GM23338 (cell line): Measurements from ENCODE around the gene FAM89B. TPM values are rescaled to one million over a fixed set of nuclear protein-coding genes. Genes with fewer than 3 reads are reported as not detected.

ENCODE experiments used
- ATAC-seq: fragments of 200-7000 bp; cut with Tn5 transposase; 3 replicates; pipeline ENCODE4 v1.9.1; 2020
- DNase-seq: peaks from one replicate; pipeline ENCODE4 v3.0.0-alpha.2; 2015; ENCODE audit warnings: low spot score
- H2AFZ ChIP-seq: fragments of 200-600 bp; sonication (generic); 2 replicates; pipeline ENCODE4 v1.8.0; 2016; ENCODE audit warnings: antibody characterized with exemption, mild to moderate bottlenecking, moderate library complexity
- H3F3A ChIP-seq: fragments of 200-600 bp; sonication (generic); replicated peaks from 2 replicates; pipeline ENCODE4 v1.8.0; 2017; ENCODE audit warnings: antibody characterized with exemption, mixed run types, low read depth
- H3K27ac ChIP-seq: fragments of 200-600 bp; sonication (generic); 2 replicates; pipeline ENCODE4 v1.6.1; 2016; ENCODE audit warnings: low read depth
- H3K27me3 ChIP-seq: fragments of 200-600 bp; sonication (generic); 2 replicates; pipeline ENCODE4 v1.8.0; 2016; ENCODE audit warnings: mild to moderate bottlenecking, mixed run types, moderate library complexity; ENCODE audit not compliant: insufficient read depth
- H3K36me3 ChIP-seq: fragments of 200-600 bp; sonication (generic); 2 replicates; pipeline ENCODE4 v1.8.0; 2016; ENCODE audit warnings: mild to moderate bottlenecking; ENCODE audit not compliant: insufficient read depth
- H3K4me1 ChIP-seq: fragments of 200-600 bp; sonication (generic); 2 replicates; pipeline ENCODE4 v1.8.0; 2016; ENCODE audit warnings: mild to moderate bottlenecking, moderate library complexity; ENCODE audit not compliant: insufficient read depth
- H3K4me2 ChIP-seq: fragments of 200-600 bp; sonication (generic); 2 replicates; pipeline ENCODE4 v1.7.1; 2017; ENCODE audit warnings: mixed run types
- H3K4me3 ChIP-seq: fragments of 200-600 bp; sonication (generic); 2 replicates; pipeline ENCODE4 v1.6.1; 2016; ENCODE audit warnings: mixed run types
- H3K79me2 ChIP-seq: fragments of 200-600 bp; sonication (generic); replicated peaks from 2 replicates; pipeline ENCODE4 v1.8.0; 2017; ENCODE audit warnings: mild to moderate bottlenecking; ENCODE audit not compliant: insufficient read depth
- H3K9me2 ChIP-seq: fragments of 200-600 bp; sonication (generic); 2 replicates; pipeline ENCODE4 v1.8.0; 2017; ENCODE audit not compliant: insufficient read depth
- H4K20me1 ChIP-seq: fragments of 200-600 bp; sonication (generic); replicated peaks from 2 replicates; pipeline ENCODE4 v1.8.0; 2017; ENCODE audit warnings: mild to moderate bottlenecking; ENCODE audit not compliant: insufficient read depth
- H3K27ac Mint-ChIP-seq: 2 replicates; pipeline ENCODE4 v1.8.0; 2020; ENCODE audit warnings: inconsistent platforms, mild to moderate bottlenecking, moderate library complexity, mixed read lengths
- H3K27me3 Mint-ChIP-seq: 3 replicates; pipeline ENCODE4 v1.8.0; 2022; ENCODE audit warnings: low read depth, mild to moderate bottlenecking, moderate library complexity, mixed read lengths, inconsistent platforms; ENCODE audit not compliant: insufficient read depth, poor library complexity
- H3K36me3 Mint-ChIP-seq: 3 replicates; pipeline ENCODE4 v1.8.0; 2021; ENCODE audit warnings: low read depth, mild to moderate bottlenecking, inconsistent platforms, moderate library complexity, mixed read lengths
- H3K4me1 Mint-ChIP-seq: 3 replicates; pipeline ENCODE4 v1.8.0; 2020; ENCODE audit warnings: mild to moderate bottlenecking, inconsistent platforms, mixed read lengths
- H3K4me3 Mint-ChIP-seq: 3 replicates; pipeline ENCODE4 v1.8.0; 2021; ENCODE audit warnings: moderate library complexity, mild to moderate bottlenecking, inconsistent platforms, mixed read lengths
- H3K9me3 Mint-ChIP-seq: 3 replicates; pipeline ENCODE4 v1.8.0; 2020; ENCODE audit warnings: moderate library complexity, mild to moderate bottlenecking, inconsistent platforms, mixed read lengths
- EZH2phosphoT487 ChIP-seq: fragments of 200-600 bp; sonication (generic); IDR thresholded peaks from one replicate; pipeline ENCODE4 v1.8.1; 2018; ENCODE audit warnings: antibody characterized with exemption; ENCODE audit not compliant: unreplicated experiment
- JUNB ChIP-seq: IDR thresholded peaks from one replicate; pipeline ENCODE4 v1.6.1; 2016; ENCODE audit warnings: antibody characterized with exemption; ENCODE audit not compliant: unreplicated experiment
- NANOG ChIP-seq: IDR thresholded peaks from 2 replicates; pipeline ENCODE4 v1.6.1; 2016; ENCODE audit warnings: antibody characterized with exemption, borderline replicate concordance
- STAT1 ChIP-seq: IDR thresholded peaks from one replicate; pipeline ENCODE4 v1.6.1; 2016; ENCODE audit warnings: antibody characterized with exemption; ENCODE audit not compliant: unreplicated experiment
- ZNF114 ChIP-seq: fragments of 250-450 bp; sonication (Bioruptor Pico); IDR thresholded peaks from 2 replicates; pipeline ENCODE4 v1.5.0; 2020; ENCODE audit warnings: mild to moderate bottlenecking, moderate library complexity
- polyA plus RNA-seq: library from polyadenylated mRNA; unstranded; fragments of >200 nt; fragmentation: Nextera tagmentation; extraction: Ambion mirVana; gene quantifications from 2 replicates; pipeline ENCODE4 v1.2.1, GENCODE V29; 2016
- total RNA-seq: library from RNA; depleted of rRNA; stranded (reverse); fragments of >200 nt; shearing (Covaris generic); gene quantifications from 2 replicates; pipeline ENCODE4 v1.2.3, GENCODE V29; 2014
- TF ChIP-seq, protein P1 (sequence below): IDR thresholded peaks from one replicate; pipeline ENCODE4 v1.6.1; 2018; ENCODE audit warnings: antibody characterized with exemption; ENCODE audit not compliant: unreplicated experiment
- TF ChIP-seq, protein P2 (sequence below): fragments of 250-450 bp; sonication (Bioruptor Pico); IDR thresholded peaks from 2 replicates; pipeline ENCODE4 v1.5.0; 2020; ENCODE audit warnings: mild to moderate bottlenecking, moderate library complexity

The FAM89B gene
- total and polyA plus RNA-seq, 2 experiments from 2014 or later, result 13.0 to 18.2 TPM

- Histone ChIP-seq H3K4me3 (no peak overlapping the region), H3K4me2 (no peak overlapping the region), H3K4me1 (peaks cover 13% of the 10 kb centered on the region), H3K9me2 (no peaks in the 10 kb centered on the region), H4K20me1 (0 out of 2 replicates have a peak, but pooled peaks cover 3% of the 10 kb centered on the region), H2AFZ (no peak overlapping the region), H3K27ac (no peak overlapping the region), H3K79me2 (no peaks in the 10 kb centered on the region), H3K36me3 (no peaks in the 10 kb centered on the region), H3K27me3 (peaks cover 65% of the 10 kb centered on the region), H3F3A (peaks cover 29% of the 10 kb centered on the region)
- H3K4me3 Mint-ChIP-seq, result no peak overlapping the region; the same call in 2 of the 3 replicates
- no peaks in the 10 kb centered on the region; the same call in 2 of the 3 replicates for H3K9me3 Mint-ChIP-seq
- peaks cover 48% of the 10 kb centered on the region for H3K27me3 Mint-ChIP-seq
- ATAC-seq, result no peak
- H3K4me1 Mint-ChIP-seq, result peaks cover 11% of the 10 kb centered on the region
- no peaks in the 10 kb centered on the region; the same call in 2 of the 3 replicates for H3K36me3 Mint-ChIP-seq
- H3K27ac Mint-ChIP-seq, result no peak overlapping the region
- TF ChIP-seq STAT1 (no peak), NANOG (no peak), ZNF114 (CRISPR knock-in tag) (no peak), EZH2phosphoT487 (no peak), JUNB (no peak)
- TF ChIP-seq, protein P1, sequence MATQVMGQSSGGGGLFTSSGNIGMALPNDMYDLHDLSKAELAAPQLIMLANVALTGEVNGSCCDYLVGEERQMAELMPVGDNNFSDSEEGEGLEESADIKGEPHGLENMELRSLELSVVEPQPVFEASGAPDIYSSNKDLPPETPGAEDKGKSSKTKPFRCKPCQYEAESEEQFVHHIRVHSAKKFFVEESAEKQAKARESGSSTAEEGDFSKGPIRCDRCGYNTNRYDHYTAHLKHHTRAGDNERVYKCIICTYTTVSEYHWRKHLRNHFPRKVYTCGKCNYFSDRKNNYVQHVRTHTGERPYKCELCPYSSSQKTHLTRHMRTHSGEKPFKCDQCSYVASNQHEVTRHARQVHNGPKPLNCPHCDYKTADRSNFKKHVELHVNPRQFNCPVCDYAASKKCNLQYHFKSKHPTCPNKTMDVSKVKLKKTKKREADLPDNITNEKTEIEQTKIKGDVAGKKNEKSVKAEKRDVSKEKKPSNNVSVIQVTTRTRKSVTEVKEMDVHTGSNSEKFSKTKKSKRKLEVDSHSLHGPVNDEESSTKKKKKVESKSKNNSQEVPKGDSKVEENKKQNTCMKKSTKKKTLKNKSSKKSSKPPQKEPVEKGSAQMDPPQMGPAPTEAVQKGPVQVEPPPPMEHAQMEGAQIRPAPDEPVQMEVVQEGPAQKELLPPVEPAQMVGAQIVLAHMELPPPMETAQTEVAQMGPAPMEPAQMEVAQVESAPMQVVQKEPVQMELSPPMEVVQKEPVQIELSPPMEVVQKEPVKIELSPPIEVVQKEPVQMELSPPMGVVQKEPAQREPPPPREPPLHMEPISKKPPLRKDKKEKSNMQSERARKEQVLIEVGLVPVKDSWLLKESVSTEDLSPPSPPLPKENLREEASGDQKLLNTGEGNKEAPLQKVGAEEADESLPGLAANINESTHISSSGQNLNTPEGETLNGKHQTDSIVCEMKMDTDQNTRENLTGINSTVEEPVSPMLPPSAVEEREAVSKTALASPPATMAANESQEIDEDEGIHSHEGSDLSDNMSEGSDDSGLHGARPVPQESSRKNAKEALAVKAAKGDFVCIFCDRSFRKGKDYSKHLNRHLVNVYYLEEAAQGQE, result no peak
- TF ChIP-seq, protein P2, sequence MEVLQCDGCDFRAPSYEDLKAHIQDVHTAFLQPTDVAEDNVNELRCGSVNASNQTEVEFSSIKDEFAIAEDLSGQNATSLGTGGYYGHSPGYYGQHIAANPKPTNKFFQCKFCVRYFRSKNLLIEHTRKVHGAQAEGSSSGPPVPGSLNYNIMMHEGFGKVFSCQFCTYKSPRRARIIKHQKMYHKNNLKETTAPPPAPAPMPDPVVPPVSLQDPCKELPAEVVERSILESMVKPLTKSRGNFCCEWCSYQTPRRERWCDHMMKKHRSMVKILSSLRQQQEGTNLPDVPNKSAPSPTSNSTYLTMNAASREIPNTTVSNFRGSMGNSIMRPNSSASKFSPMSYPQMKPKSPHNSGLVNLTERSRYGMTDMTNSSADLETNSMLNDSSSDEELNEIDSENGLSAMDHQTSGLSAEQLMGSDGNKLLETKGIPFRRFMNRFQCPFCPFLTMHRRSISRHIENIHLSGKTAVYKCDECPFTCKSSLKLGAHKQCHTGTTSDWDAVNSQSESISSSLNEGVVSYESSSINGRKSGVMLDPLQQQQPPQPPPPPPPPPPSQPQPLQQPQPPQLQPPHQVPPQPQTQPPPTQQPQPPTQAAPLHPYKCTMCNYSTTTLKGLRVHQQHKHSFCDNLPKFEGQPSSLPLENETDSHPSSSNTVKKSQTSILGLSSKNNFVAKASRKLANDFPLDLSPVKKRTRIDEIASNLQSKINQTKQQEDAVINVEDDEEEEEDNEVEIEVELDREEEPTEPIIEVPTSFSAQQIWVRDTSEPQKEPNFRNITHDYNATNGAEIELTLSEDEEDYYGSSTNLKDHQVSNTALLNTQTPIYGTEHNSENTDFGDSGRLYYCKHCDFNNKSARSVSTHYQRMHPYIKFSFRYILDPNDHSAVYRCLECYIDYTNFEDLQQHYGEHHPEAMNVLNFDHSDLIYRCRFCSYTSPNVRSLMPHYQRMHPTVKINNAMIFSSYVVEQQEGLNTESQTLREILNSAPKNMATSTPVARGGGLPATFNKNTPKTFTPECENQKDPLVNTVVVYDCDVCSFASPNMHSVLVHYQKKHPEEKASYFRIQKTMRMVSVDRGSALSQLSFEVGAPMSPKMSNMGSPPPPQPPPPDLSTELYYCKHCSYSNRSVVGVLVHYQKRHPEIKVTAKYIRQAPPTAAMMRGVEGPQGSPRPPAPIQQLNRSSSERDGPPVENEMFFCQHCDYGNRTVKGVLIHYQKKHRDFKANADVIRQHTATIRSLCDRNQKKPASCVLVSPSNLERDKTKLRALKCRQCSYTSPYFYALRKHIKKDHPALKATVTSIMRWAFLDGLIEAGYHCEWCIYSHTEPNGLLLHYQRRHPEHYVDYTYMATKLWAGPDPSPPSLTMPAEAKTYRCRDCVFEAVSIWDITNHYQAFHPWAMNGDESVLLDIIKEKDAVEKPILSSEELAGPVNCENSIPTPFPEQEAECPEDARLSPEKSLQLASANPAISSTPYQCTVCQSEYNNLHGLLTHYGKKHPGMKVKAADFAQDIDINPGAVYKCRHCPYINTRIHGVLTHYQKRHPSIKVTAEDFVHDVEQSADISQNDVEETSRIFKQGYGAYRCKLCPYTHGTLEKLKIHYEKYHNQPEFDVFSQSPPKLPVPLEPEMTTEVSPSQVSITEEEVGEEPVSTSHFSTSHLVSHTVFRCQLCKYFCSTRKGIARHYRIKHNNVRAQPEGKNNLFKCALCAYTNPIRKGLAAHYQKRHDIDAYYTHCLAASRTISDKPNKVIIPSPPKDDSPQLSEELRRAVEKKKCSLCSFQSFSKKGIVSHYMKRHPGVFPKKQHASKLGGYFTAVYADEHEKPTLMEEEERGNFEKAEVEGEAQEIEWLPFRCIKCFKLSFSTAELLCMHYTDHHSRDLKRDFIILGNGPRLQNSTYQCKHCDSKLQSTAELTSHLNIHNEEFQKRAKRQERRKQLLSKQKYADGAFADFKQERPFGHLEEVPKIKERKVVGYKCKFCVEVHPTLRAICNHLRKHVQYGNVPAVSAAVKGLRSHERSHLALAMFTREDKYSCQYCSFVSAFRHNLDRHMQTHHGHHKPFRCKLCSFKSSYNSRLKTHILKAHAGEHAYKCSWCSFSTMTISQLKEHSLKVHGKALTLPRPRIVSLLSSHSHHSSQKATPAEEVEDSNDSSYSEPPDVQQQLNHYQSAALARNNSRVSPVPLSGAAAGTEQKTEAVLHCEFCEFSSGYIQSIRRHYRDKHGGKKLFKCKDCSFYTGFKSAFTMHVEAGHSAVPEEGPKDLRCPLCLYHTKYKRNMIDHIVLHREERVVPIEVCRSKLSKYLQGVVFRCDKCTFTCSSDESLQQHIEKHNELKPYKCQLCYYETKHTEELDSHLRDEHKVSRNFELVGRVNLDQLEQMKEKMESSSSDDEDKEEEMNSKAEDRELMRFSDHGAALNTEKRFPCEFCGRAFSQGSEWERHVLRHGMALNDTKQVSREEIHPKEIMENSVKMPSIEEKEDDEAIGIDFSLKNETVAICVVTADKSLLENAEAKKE (CRISPR knock-in tag), result no peak
- no peak for DNase-seq
Observed at GRCh38 chr11:65542738-65543390, 29.5 kb upstream of the FAM89B start.
